ENCODE data around the gene AQP3.
"Not testable (repeated sequence)": the region's sequence is repeated elsewhere in the genome, so short reads cannot be mapped to it uniquely, and the experiment has no call there.

AQP3 gene

GRCh38 chr9:33440204-33440603 lies 7.2 kb downstream of the AQP3 start:
- DNase-seq, result no peak

- DNase-seq, result no peak
These were observed 7.7 kb downstream of the AQP3 start for GRCh38 chr9:33439731-33440130.

DNA sequence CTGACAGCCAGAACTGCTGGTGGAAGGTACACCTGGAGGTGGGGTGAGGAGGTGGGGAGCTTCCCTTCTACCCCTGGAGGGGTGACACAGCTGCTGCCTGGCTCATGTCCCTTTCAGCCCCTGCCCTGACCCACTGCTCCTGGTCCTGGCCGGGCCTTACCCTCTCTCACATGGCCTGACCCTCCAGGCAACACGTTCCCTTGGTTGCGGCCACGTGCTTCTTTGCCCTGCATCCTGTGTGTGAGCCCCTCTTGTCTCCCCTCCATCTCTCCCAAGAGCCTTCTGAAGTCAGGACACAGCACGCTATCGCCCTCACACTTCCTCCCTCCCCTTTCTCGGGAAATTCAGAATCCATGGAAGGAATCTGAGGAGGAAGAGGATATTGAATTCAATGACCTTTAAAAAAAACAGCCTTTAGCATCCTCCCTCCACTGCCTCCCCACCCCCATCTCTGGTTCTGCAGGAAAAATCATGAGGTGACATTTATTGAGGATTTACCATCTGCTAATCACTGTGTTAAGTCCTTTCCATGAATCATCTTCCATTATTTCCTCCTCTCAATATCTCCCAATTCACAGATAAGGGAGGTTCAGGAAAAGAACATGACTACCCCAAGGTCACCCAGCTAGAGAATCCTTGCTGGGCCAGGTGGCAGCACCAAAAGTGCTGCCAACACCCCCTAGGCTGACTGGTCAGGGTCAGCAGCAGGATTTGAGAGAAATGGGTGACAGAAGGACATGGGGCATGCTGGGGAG lies 8.3 kb downstream of the AQP3 start:
- DNase-seq, result no peak

DNA sequence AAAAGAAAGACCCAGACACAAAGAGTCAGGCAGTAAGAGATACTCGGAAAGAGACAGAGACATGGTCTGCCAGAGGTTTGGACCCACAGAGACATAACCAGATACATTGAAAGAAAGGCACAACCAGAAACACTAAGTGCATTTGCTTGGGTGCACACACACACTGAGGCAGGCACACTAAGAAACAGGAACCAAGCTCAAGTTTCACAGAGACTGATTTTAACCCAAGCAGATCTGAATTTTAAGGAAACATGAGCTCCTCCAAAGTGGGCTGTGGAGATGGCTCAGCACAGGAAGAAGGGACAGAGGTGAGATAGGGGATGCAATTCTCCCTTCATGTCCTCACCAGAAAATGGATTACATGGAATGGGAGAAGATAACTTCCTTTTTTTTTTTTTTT lies 9.5 kb downstream of the AQP3 start:
- no peak for DNase-seq

GRCh38 chr9:33437205-33437604 lies 10.2 kb downstream of the AQP3 start:
- no peak for DNase-seq

DNA sequence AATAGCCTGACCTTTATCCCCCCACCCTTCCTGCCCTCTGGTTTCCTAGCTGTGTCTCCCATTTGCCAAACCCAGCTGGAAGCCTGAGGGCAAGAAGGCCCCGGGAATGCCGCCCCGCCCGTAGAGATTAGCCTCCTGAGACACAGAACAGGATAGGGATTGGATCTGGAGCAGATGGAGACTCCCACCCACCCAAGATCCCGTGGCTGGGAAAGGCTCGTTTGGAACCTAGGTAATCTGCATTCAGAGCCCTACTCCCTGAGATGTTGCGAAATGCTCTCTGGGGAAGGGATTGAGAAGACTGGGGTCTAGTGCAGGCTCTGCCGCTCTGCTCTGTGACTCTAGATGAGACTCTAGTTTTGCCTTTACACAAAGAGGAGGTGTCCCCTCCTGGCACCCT lies 10.9 kb downstream of the AQP3 start:
- DNase-seq, result no peak

GRCh38 chr9:33435821-33436277 lies 11.5 kb downstream of the AQP3 start:
- no peak for DNase-seq

GRCh38 chr9:33434317-33435105 lies 12.9 kb downstream of the AQP3 start:
- DNase-seq, result no peak

DNA sequence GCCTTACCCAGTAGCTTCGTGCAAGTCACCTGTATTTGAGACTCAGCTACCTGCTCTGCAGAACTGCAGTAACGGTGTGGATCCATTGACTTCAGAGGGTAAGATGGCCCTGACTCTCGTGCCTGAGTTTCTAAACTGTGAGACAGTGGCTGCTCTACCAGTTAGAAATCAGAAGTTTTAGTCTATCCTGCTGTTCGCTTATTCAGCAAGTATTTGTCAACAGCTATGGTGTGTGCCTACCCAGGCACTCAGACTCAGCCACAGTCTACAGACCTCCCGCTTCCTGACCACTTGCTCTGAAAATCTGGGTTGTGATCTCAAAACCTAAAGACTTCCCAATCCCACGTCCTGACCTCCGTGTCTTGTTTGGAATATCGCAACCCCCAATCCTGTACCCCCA lies 13.5 kb downstream of the AQP3 start:
- DNase-seq, result no peak

- DNase-seq, result no peak
These were observed 16.0 kb downstream of the AQP3 start for GRCh38 chr9:33431420-33431819.

DNA sequence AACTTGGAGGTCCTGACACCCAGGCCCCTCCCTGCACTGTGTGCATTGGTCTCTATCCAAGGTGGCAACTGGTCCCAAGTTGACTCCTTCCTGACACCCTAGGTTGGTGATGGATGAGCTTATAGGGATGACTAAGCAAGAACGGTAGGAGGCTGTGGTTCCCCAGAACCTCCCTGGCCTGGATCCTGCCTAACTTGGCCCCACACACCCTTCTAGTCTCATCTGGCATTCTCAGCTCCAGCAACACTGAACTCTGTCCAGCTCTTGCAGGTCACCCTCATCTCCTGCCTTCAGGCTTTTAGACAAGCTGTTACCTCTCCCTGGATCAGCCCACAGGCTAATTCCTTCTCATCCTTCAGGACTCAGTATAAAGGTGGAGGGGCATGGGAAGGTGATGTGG lies 16.5 kb downstream of the AQP3 start:
- no peak for DNase-seq

- DNase-seq, result no peak
These were observed 18.0 kb downstream of the AQP3 start for GRCh38 chr9:33429256-33429985.

DNA sequence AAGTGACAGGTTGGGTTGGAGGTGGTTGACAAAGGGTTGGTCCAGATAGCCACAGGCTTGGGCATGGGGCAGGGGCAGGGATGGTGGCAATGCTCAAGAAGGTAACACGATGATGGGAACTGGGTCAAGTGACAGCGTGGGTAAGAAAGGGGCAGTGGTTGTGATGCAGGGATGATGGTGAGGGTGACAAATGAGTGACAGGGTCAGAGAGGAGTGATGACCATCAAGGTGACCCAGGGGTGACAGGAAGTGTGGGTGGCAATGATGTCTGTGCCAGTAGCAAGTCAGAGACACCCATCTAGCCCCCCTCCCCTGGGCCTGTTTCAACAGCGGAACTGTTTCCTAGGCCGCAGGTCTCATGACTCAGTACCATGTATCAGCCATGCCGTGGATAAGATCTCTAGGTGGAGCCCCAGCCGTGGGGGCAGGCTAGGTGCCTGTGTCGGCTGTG lies 20.5 kb downstream of the AQP3 start:
- DNase-seq, result no peak

GRCh38 chr9:33425128-33425533 lies 22.3 kb downstream of the AQP3 start:
- no peak for DNase-seq

- DNase-seq, result not testable (repeated sequence)
These were observed 22.9 kb downstream of the AQP3 start for GRCh38 chr9:33424492-33424891.

- DNase-seq, result not testable (repeated sequence)
These were observed 23.4 kb downstream of the AQP3 start for GRCh38 chr9:33424043-33424442.

DNA sequence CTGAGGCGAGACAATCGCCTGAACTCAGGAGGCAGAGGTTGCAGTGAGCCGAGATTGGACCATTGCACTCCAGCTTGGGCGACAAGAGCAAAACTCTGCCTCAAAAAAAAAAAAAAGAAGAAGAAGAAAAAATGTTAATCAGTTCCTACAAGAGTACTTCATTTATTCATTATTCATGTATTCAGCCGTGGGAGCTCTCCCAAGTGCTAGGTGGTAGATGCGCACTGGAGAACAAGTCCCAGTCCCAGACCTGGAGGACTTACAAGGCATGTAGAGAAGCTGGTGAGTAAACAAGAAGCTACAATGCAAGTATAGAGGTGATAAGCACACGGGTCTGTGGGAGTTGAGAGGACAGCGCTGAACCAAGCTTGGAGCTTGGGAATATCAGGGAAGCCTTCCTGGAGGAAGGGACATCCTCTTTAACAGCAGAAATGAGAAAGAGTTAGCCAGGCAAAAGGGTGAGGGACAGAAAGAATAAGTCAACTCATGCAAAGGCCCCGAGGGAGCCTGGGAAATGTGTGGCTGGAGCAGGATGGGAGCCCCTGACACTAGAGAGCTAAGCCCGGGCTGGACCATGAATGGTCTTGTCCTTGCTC lies 27.6 kb downstream of the AQP3 start:
- no peak for DNase-seq

GRCh38 chr9:33418090-33418489 lies 29.3 kb downstream of the AQP3 start:
- no peak for DNase-seq

- no peak for DNase-seq
These were observed 30.4 kb downstream of the AQP3 start for GRCh38 chr9:33416996-33417395.

DNA sequence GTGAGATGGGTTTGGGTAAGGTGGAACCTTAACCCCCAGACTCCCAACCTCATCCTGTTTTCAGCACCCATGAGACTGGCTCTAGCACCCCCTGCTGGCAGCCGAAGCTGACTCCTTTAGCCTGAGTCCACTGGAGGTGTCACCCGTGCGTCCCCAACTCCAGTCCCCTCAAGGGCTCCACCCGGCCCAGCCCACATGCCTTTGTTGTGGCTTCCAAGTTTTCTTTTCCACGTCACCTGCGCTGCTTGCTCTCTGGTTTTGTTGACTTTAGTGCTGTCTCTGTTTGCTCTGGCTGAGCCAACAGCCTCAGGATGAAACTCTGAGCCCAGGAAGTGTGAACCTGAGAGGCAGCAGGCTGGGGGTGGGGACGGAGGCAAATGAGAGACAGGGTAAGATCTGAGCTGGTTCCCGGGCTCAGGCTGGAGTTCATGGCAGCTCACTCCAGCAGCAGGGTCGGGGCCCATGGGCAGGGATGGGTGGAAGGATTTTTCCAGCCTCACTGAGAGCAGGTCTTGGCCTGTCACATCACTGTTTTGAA lies 31.8 kb downstream of the AQP3 start:
- no peak for DNase-seq

DNA sequence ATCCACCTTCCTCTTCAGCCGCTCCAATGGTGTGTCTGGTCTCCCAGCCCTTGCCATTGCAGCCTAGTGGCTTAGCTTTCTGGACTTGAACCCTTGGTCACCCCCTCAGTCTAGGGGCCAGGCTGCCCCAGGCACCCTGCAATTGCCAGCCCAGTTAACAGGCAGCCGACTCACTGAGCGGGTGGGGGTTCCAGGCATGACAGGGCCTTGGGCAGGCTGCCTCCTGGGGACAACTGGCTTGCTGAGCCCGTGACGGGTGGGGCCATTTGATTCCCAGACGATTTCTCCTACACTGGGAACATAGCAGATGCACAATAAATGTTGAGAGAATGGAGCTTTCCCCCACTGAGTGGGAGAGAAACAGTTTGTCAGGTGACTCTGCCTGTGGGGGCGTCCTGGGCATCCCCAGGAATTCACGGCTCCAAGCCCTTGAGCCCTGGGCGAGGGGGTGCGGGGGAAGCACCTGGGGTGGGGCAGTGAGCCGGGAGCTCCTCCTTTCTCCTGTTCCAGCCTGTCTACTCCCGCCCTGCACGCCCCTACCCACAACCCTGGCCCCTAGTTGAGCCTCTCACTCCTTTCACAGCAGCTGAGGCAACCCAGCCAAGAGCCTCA lies 32.4 kb downstream of the AQP3 start:
- no peak for DNase-seq

DNA sequence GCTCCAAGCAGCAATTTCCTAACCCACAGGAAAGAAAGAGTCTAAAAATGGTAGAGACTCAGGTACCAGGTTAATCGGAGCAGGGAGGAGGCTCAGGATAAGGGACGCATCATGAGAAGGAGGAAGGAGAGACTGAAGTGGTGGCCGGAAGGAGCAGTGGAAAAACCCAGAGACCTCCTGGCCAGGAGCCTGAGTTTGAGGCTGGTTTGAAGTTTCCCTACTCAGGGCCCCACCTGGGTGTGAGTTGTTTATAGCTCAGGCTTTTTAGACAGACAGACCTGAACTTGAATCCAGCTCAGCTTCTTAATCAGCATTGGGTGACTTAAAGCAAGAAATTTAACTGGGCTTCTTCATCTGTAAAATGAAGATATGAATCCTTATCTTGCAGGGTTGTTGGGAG lies 33.1 kb downstream of the AQP3 start:
- DNase-seq, result no peak

Data from cortex of kidney (tissue), 1 donor.